HEK293 (cell line): ENCODE measurements around the gene GJC1.

ENCODE experiments used
- CTCF ChIA-PET: fragments of 350-600 bp; formaldehyde crosslinking; extraction: SDS; loops from one replicate; lab custom pipeline; 2021; ENCODE audit warnings: antibody characterized with exemption; lab: Yijun Ruan, JAX
- POLR2A ChIA-PET: fragments of 300-600 bp; formaldehyde crosslinking; extraction: SDS; loops from one replicate; lab custom pipeline; 2020; ENCODE audit warnings: antibody characterized with exemption, inconsistent platforms; lab: Yijun Ruan, JAX
- H3K27ac ChIP-seq: fragments of 200-500 bp; sonication (Bioruptor generic); 2 replicates; pipeline ENCODE4 v1.5.1; 2014; ENCODE audit warnings: low read depth, low read length, control low read depth, inconsistent platforms; ENCODE audit errors: extremely low read depth
- H3K36me3 ChIP-seq, 2 experiments: fragments of 200-500 bp in 1 of 2; sonication (Bioruptor generic) in 1 of 2; 1 replicate in 1 of 2; 2 replicates in 1 of 2; pipeline ENCODE4 v1.5.1; 2014 to 2017; ENCODE audit warnings: inconsistent platforms in 2 of 2, low read length in 2 of 2; ENCODE audit not compliant: control insufficient read depth in 2 of 2, insufficient read depth in 1 of 2
- H3K4me1 ChIP-seq: fragments of 200-500 bp; sonication (Bioruptor generic); 2 replicates; pipeline ENCODE4 v1.5.1; 2014; ENCODE audit warnings: mild to moderate bottlenecking, low read length, inconsistent platforms; ENCODE audit not compliant: control insufficient read depth, insufficient read depth
- H3K4me3 ChIP-seq: 2 replicates; pipeline ENCODE4 v1.5.1; 2011; ENCODE audit warnings: low read depth, mild to moderate bottlenecking, control low read depth, low read length, moderate library complexity
- H3K9me3 ChIP-seq: fragments of 200-500 bp; sonication (Bioruptor generic); 2 replicates; pipeline ENCODE4 v1.5.1; 2014; ENCODE audit warnings: low read depth, low read length, inconsistent platforms; ENCODE audit not compliant: control insufficient read depth, insufficient read depth
- ATF2 ChIP-seq: fragments of 450-650 bp; formaldehyde crosslinking; IDR thresholded peaks from 2 replicates; pipeline ENCODE4 v1.5.1; 2016; ENCODE audit warnings: missing biosample characterization, missing genetic modification characterization, low read depth
- GLIS1 ChIP-seq: fragments of 450-650 bp; formaldehyde crosslinking; IDR thresholded peaks from 2 replicates; pipeline ENCODE4 v1.5.1; 2016; ENCODE audit warnings: missing biosample characterization, missing genetic modification characterization
- IKZF3 ChIP-seq: fragments of 450-650 bp; IDR thresholded peaks from 2 replicates; pipeline ENCODE4 v1.5.0; 2018; ENCODE audit warnings: missing biosample characterization, mild to moderate bottlenecking, missing genetic modification characterization, moderate library complexity
- KLF1 ChIP-seq: fragments of 450-650 bp; formaldehyde crosslinking; IDR thresholded peaks from 2 replicates; pipeline ENCODE4 v1.5.1; 2016; ENCODE audit warnings: missing biosample characterization, missing genetic modification characterization
- KLF9 ChIP-seq: fragments of 450-650 bp; formaldehyde crosslinking; IDR thresholded peaks from 2 replicates; pipeline ENCODE4 v1.5.1; 2016; ENCODE audit warnings: missing biosample characterization, missing genetic modification characterization, low read depth
- PATZ1 ChIP-seq: fragments of 450-650 bp; formaldehyde crosslinking; IDR thresholded peaks from 2 replicates; pipeline ENCODE4 v1.5.1; 2016; ENCODE audit warnings: missing biosample characterization, missing genetic modification characterization
- PRDM6 ChIP-seq: fragments of 450-650 bp; formaldehyde crosslinking; IDR thresholded peaks from 2 replicates; pipeline ENCODE4 v1.5.1; 2017; ENCODE audit warnings: missing biosample characterization, missing genetic modification characterization
- SETDB1 ChIP-seq: IDR thresholded peaks from one replicate; pipeline ENCODE4 v1.6.1; 2017; ENCODE audit warnings: mild to moderate bottlenecking, low read length, moderate library complexity, mixed read lengths; ENCODE audit not compliant: insufficient read length
- SP3 ChIP-seq: fragments of 450-650 bp; formaldehyde crosslinking; IDR thresholded peaks from 2 replicates; pipeline ENCODE4 v1.5.1; 2016; ENCODE audit warnings: missing biosample characterization, missing genetic modification characterization
- ZBTB17 ChIP-seq: fragments of 450-650 bp; formaldehyde crosslinking; IDR thresholded peaks from 2 replicates; pipeline ENCODE4 v1.5.1; 2016; ENCODE audit warnings: missing biosample characterization, missing genetic modification characterization
- ZFHX2 ChIP-seq: fragments of 450-650 bp; formaldehyde crosslinking; conservative IDR thresholded peaks from 2 replicates; pipeline ENCODE4 v1.5.1; 2016; ENCODE audit warnings: missing biosample characterization, missing genetic modification characterization
- ZNF157 ChIP-seq: fragments of 450-650 bp; formaldehyde crosslinking; IDR thresholded peaks from 2 replicates; pipeline ENCODE4 v1.5.1; 2016; ENCODE audit warnings: missing biosample characterization, missing genetic modification characterization
- ZNF221 ChIP-seq: fragments of 450-650 bp; formaldehyde crosslinking; IDR thresholded peaks from 2 replicates; pipeline ENCODE4 v1.5.1; 2017; ENCODE audit warnings: missing biosample characterization, missing genetic modification characterization, borderline replicate concordance
- ZNF26 ChIP-seq: fragments of 450-650 bp; formaldehyde crosslinking; IDR thresholded peaks from 2 replicates; pipeline ENCODE4 v1.5.1; 2016; ENCODE audit warnings: missing biosample characterization, missing genetic modification characterization
- ZNF335 ChIP-seq: fragments of 450-650 bp; formaldehyde crosslinking; conservative IDR thresholded peaks from 2 replicates; pipeline ENCODE4 v1.5.1; 2016; ENCODE audit warnings: missing biosample characterization, missing genetic modification characterization
- ZNF354C ChIP-seq: fragments of 450-650 bp; formaldehyde crosslinking; IDR thresholded peaks from 2 replicates; pipeline ENCODE4 v1.5.1; 2016; ENCODE audit warnings: missing biosample characterization, missing genetic modification characterization, low read depth, borderline replicate concordance
- ZNF548 ChIP-seq: fragments of 450-650 bp; formaldehyde crosslinking; IDR thresholded peaks from 2 replicates; pipeline ENCODE4 v1.5.1; 2016; ENCODE audit warnings: missing biosample characterization, missing genetic modification characterization
- ZNF600 ChIP-seq: fragments of 450-650 bp; formaldehyde crosslinking; IDR thresholded peaks from 2 replicates; pipeline ENCODE4 v1.5.1; 2016; ENCODE audit warnings: missing biosample characterization, missing genetic modification characterization
- ZNF629 ChIP-seq: fragments of 450-650 bp; formaldehyde crosslinking; IDR thresholded peaks from 2 replicates; pipeline ENCODE4 v1.5.1; 2017; ENCODE audit warnings: missing biosample characterization, missing genetic modification characterization

The GJC1 gene

GRCh38 chr17:44777394-44778348, 52.4 kb downstream of the GJC1 start:
- POLR2A ChIA-PET, result interaction anchor here (1.0 to 1.1 kb wide), 2 partner anchors 20 to 89 kb away, joined by 3 read pairs; no protein-coding TSS in a partner anchor
- no peaks in the 10 kb centered on the region for H3K9me3 ChIP-seq
- TF ChIP-seq GLIS1 (tag by site-specific recombination) (peak; percentile 70), ATF2 (tag by site-specific recombination) (no peak), ZBTB17 (tag by site-specific recombination) (no peak)
- TF ChIP-seq, all 188 proteins: peak for 1
- H3K27ac ChIP-seq, result no peak overlapping the region
- no peaks in the 10 kb centered on the region for H3K4me1 ChIP-seq
- CTCF ChIA-PET, result interaction anchor here (0.6 to 18.2 kb wide), 24 partner anchors 16 to 663 kb away, joined by 3 to 461 read pairs (median 6); partner anchors contain the start of genes ACBD4, GJC1 and HIGD1B
- H3K36me3 ChIP-seq, result peaks cover 0 to 14% of the 10 kb centered on the region in 2 experiments; a peak in 1 of 3 replicates
- H3K4me3 ChIP-seq, result no peak overlapping the region

- POLR2A ChIA-PET, result interaction anchor here (1.0 to 1.1 kb wide), 2 partner anchors 21 to 90 kb away, joined by 3 read pairs; no protein-coding TSS in a partner anchor
- Histone ChIP-seq H3K27ac (no peak overlapping the region), H3K4me3 (no peak overlapping the region), H3K36me3 (peaks cover 0 to 14% of the 10 kb centered on the region in 2 experiments; a peak in 1 of 3 replicates), H3K4me1 (no peaks in the 10 kb centered on the region), H3K9me3 (no peaks in the 10 kb centered on the region)
- CTCF ChIA-PET, result interaction anchor here (1.1 to 18.2 kb wide), 11 partner anchors 21 to 358 kb away, joined by 3 to 461 read pairs (median 13); partner anchors contain the start of genes ACBD4, GJC1 and HIGD1B
- TF ChIP-seq SETDB1, result no peak
- no peak for TF ChIP-seq IKZF3 (tag by site-specific recombination)
- no peak for TF ChIP-seq ZNF221
- no peak for TF ChIP-seq ZNF26
- TF ChIP-seq ZNF629 (tag by site-specific recombination), result no peak
These were observed 53.3 kb downstream of the GJC1 start for GRCh38 chr17:44776628-44777393.

GRCh38 chr17:44775838-44776621, 54.1 kb downstream of the GJC1 start:
- POLR2A ChIA-PET, result interaction anchor here (0.5 to 1.8 kb wide), 27 partner anchors 12 to 709 kb away, joined by 3 to 11 read pairs (median 5); partner anchors contain the start of genes EFTUD2, GJC1, HEXIM1 and LSM12
- no peaks in the 10 kb centered on the region for H3K4me1 ChIP-seq
- H3K4me3 ChIP-seq, result peak overlapping the region; percentile 27
- H3K36me3 ChIP-seq, result peaks cover 0 to 14% of the 10 kb centered on the region in 2 experiments; a peak in 1 of 3 replicates
- H3K27ac ChIP-seq, result no peak overlapping the region
- CTCF ChIA-PET, result interaction anchor here (0.6 to 18.2 kb wide), 27 partner anchors 7 to 1134 kb away, joined by 3 to 461 read pairs (median 3); partner anchors contain the start of genes GJC1 and HIGD1B
- H3K9me3 ChIP-seq, result no peaks in the 10 kb centered on the region
- TF ChIP-seq PRDM6 (tag by site-specific recombination) (no peak), KLF9 (peak; percentile 96), ZNF600 (tag by site-specific recombination) (peak; percentile 33), ZNF354C (no peak), KLF1 (tag by site-specific recombination) (peak; percentile 16; the same call in 1 of the 2 replicates), SP3 (peak; percentile 97; the same call in 1 of the 2 replicates), ZFHX2 (peak; percentile 92), PATZ1 (tag by site-specific recombination) (peak; percentile 64), ZNF335 (tag by site-specific recombination) (no peak), ZNF157 (tag by site-specific recombination) (no peak), ZNF548 (tag by site-specific recombination) (no peak)
